ENCODE data around the gene CORO6.

The CORO6 gene

DNA sequence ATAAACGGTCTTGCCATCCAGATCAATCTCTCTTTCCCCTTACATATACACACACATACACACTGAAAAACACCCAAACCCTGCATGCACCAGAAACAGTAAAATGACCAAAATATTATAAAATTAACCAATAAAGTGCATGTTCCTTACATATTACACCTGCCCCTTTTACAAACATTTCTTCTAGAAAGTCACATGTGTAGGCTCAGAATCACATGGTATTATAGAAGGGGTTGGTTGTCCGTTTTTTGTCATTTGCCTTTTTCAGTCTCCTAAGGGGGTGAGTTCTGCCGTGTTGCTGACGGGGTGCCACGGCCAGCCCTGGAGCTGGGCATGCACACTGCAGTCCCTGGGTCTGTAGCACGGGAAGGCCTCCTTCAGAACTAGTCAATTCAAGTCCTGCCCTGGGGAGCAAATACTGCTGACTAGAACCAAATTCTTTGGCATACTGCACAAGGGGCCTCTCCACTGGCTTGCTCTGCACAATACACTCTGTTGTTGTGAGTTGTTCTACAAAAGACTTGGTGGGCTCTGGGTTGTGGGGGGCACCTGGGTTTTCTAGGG, 8.0 kb upstream of the CORO6 start:
- DNase-seq (ENCODE audit: low read depth) = no peak

DNA sequence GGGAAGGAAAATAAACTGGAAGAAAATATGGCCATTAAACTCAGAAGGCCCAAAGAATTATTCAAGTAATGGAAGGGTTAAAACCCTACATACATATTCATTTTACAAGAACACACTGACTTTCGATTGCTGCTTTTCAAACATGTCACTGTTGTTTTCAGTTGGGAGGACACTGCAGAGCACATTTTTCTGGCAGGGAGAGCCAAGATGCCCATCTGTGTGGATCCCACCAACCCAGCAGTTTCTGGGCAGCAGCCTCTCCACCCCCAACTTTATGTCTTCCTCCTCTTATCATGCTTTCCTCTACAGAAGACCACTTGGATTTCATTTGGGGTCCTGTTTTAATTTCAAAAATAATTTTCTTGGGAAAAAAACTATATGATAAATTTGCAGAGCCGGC, 7.1 kb upstream of the CORO6 start:
- no peak for DNase-seq (ENCODE audit: low read depth)

DNA sequence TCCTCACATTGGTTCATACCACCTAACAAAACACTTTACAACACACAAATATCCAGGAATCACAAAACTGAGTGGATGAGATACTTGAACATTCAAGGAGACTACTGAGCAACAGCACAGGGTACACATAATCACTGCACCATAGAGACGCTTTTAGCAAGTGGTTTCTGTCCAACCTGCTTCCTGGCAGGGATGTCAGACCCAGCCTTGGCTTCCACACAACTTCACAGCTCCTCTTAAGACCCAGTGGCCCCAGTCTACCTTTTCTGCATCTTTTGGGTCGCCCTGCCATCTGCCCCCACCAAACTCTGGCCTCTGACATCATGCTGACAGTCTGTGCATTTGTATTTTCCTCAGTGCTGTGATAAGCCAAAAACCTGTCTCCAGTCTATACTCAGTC, 5.9 kb upstream of the CORO6 start:
- DNase-seq (ENCODE audit: low read depth) = no peak

DNA sequence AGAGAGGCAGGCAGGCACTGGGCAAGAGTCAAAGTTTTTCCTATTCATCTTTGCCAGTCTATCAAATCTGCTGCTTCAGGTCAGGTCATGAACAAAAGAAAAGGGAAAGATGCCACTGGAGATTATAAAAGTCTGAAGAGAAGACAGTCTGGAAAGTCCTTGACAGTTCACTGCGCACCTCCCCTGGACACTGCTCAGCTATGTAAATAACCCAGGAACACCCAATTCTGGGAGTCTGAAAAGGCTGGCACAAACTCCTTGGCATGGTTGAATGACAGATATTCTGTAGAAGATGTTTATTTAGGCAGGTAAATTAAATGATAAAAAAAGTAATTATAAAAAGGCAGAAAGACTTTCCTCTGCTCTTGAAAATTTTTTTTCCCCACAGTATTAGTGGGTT, 5.2 kb upstream of the CORO6 start:
- DNase-seq (ENCODE audit: low read depth) = no peak

- DNase-seq (ENCODE audit: low read depth) = no peak
Observed at GRCh38 chr17:29625037-29625750, 2.5 kb upstream of the CORO6 start.

GRCh38 chr17:29624586-29624985, 1.9 kb upstream of the CORO6 start:
- no peak for DNase-seq (ENCODE audit: low read depth)

DNA sequence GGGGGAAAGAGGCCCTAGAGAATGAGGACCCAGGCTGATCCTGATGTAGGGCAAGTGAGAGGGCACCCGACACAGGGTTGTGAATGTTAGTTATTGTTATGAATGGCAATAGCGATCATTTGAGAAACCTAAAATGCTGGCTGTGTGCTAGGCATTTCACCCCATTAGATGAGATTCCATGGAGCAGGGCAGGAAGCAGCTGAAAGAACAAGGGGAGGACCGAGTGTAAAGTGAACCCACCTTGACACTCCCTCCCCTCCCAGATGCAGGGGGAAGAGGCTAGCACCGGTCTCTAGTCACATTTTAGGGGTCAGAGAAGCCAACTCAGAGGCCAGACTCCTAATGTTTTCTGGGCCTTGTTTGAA, 553 bp upstream of the CORO6 start:
- DNase-seq (ENCODE audit: low read depth) = no peak

GRCh38 chr17:29621751-29622194, 939 bp downstream of the CORO6 start:
- no peak for DNase-seq (ENCODE audit: low read depth)

GRCh38 chr17:29620779-29621500, 1.8 kb downstream of the CORO6 start:
- DNase-seq (ENCODE audit: low read depth) = no peak

- DNase-seq (ENCODE audit: low read depth) = no peak
Observed at GRCh38 chr17:29620271-29620670, 2.4 kb downstream of the CORO6 start.

GRCh38 chr17:29619251-29619650, 3.5 kb downstream of the CORO6 start:
- no peak for DNase-seq (ENCODE audit: low read depth)

- DNase-seq (ENCODE audit: low read depth) = no peak
Observed at GRCh38 chr17:29618272-29619065, 4.2 kb downstream of the CORO6 start.

DNA sequence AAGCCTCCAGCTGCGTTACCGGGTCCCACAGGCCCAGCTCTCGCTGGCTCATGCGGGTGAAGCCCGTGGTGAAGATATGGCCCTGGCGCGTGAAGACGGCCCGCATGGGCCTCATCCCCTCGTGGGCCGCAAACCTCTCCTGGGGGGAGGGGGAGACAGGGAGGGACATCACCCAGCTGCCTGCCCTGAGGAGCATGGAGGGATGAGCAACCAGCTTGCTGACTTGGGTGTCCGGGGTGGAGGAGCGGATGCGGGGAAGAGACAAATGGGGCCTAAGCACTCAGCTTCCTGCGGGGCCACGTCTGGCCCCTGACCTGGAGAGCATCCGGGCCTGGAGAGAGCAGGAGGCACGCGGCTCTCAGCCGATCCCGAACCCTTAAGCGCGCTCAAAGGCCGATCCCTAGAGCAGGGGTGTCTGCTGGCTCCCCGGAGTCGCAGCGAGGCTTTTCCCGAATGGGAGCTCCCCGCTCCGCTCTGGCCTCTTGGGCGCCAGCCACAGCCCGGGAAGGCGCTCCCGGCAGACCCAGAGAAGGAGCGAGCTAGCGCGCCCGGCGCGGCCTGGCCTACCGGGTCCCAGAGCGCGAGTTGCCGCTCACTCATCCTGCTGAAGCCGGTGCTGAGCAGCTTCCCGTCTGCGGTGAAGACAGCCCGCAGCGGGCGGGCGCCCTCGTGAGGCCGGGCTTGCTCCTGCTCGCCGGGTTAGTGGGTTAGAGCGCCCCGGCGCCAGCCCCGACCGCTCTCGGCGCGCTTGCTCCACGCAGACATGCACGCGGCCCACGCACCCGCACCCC, 5.0 kb downstream of the CORO6 start:
- peak; percentile 78 for DNase-seq (ENCODE audit: low read depth)

- peak; percentile 82 for DNase-seq (ENCODE audit: low read depth)
Observed at GRCh38 chr17:29617125-29617480, 5.6 kb downstream of the CORO6 start.

DNA sequence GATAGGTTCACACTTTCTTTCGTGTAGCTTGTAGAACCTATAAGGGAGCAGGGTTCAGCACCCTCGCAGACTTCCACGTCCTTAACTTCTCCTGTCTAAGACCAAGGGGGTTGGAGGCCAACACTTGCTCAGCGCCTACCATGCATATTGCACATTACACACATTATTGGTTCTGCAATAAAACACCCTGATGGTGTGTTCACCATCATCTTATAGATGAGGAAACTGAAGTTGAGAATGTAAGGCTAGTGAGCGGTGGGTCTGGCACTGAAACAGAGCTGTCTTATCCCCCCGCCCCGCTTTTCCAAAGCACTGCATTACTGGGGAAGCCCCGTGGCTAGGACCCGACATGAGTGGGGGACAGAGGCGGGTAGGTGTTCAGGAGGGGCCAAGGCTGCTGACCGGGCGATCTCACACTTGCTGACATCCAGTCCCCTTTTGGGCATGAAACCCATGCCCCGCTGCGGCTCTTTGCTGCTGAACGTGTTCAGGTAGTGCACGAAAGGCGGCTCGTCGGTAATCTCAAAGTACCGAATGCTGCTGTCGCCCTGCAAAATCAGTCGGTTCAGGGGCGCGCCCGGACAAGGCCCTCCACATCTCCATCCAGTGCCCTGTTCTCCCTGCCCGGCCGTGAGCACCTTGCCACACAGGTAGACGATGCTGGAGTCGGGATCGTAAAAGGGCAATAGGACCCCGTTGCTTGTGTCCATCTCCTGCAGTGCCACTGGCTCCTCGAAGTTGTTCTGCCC, 6.2 kb downstream of the CORO6 start:
- DNase-seq (ENCODE audit: low read depth) = no peak

GRCh38 chr17:29615492-29616299, 7.0 kb downstream of the CORO6 start:
- peak; percentile 76 for DNase-seq (ENCODE audit: low read depth)

DNA sequence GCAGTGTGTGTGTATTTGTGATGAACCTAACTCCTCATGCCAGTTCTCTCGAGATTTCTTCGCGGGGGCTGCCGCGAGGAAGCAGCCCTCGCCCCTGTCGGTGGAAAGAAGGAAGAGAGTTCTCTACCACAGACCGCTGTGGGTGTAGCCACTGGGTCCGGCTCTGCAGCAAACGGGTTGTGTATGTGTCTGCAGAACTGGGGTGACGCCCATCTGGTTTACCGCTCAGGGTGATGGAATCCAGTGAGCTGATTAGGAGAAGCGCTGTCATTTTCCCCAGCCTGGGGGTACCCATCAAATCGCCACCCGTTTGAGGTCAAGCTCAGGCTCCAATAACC, 7.7 kb downstream of the CORO6 start:
- DNase-seq (ENCODE audit: low read depth) = peak; percentile 65

DNA sequence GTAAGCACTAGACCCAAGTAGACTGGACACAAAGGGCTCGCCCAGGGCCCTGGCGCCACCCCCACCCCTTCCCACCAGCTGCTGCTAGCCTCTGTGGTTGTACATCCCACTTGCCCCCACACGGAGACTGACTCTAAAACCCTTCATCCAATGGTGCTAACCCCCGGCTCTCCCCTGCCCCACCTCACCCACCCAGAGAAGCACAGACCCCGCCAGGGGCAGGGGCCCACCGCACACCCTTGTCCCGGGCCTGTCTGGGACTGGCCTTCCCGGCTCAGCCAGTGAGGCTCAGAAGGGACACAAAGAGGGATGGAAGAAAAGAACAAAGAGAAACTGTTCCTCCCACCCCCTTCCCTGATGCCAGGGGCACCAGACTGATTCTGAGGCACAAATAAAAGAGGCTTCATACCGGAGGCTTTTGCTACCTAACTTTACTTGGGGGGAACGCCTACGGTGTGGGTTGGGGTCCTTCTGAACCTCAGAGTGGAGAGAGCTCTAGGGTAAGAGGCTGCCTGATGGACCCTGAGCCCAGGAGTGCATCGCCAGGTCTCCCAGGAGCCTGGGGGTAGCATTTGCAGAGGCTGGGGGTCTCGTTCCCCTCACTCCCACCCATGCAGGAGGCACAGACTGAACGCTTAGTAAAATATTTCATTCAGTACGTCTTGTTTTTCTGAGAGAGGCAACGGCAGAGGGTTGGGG, 8.2 kb downstream of the CORO6 start:
- DNase-seq (ENCODE audit: low read depth) = no peak

DNA sequence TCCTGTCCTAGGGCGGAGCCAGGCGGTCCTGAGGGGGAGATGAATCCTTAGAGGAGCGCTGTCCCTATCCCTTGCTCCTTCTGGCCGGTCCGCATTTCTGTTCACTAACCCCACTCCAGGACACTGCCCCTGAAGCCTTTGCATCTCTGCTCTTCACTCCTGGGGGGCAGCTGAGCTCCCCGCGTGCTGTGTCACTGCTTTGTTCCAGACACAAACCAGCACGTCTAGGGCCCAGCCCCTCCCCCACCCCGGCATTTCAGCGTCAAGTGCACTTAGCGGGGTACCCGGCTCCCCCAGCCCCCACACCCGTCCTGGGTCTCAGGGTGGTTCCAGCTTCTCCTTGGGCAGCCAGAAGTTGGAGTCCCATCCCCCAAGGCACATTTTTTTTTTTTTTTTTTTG, 8.9 kb downstream of the CORO6 start:
- DNase-seq (ENCODE audit: low read depth) = no peak

DNA sequence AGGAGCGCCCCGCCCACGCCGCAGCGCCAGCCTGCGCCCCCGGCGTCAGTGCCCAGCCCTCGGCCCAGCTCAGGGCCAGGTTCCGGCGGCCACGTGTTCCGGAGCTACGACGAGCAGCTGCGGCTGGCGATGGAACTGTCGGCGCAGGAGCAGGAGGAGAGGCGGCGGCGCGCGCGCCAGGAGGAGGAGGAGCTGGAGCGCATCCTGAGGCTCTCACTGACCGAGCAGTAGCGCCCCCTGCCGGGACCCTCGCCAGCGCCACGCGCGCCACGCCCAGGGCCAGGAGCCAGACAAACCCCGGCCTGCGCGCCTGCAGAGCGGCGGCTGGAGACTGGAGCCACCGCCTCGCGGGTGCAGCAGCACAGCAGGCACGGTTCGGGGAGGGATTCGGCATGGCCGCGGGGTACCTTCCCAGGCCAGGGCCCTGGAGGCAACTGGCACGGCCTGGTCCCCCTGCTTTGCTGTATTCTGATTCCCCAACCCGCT, 9.3 kb downstream of the CORO6 start:
- DNase-seq (ENCODE audit: low read depth) = peak; percentile 83

Data from T-helper 22 cell (primary cell).